ENCODE measurements around the gene FIGNL2. TPM values are rescaled to one million over a fixed set of nuclear protein-coding genes. Genes with fewer than 3 reads are reported as not detected.
A peak's percentile ranks its signal among the peaks of the same experiment; 100 is the strongest.

Gene FIGNL2
- total and polyA plus RNA-seq, 2 of the 4 experiments (the other 2 are of a cell fraction): under 0.01 to 0.12 TPM

DNA sequence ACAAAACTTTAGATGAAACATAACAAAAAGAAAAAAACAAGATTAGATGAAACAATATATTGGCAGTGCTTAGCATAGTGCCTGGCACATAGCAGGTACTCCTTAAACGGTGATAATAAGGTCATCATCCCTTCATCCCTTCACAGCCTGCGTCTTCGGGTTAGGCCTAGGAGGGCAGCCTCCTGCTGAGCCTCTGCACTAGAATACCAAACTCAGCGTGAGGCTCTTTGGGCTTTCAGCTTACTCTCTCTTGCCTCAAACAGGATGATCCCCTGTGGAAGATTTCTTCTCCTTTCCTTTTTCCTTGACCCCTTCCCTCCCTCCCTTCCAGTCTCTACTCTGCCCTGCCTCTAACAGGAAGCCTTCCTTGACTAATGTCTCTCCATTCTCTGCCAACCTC is 14.4 kb upstream of the FIGNL2 start:
- Histone ChIP-seq H2AFZ (replicated peaks; ENCODE audit: low read length, poor library complexity) (no peak overlapping the region), H3K79me1 (ENCODE audit: low read depth in 1 of 2, low read length in 2 of 2) (no peaks in the 10 kb centered on the region), H3K9ac (ENCODE audit: low read depth, low read length) (no peak overlapping the region), H3K27ac (ENCODE audit: insufficient read depth, low read length) (no peak overlapping the region), H4K8ac (ENCODE audit: low read depth in 2 of 2, low read length in 2 of 2) (no peak overlapping the region), H3K23ac (ENCODE audit: low read depth, low read length) (no peak overlapping the region), H3K4me3 (ENCODE audit: insufficient read depth, low read depth, low read length) (no peak overlapping the region), H2BK15ac (ENCODE audit: low read depth, low read length) (no peak overlapping the region), H3K56ac (ENCODE audit: extremely low read depth, insufficient read depth, low read length) (no peak overlapping the region), H3K14ac (replicated peaks; ENCODE audit: low read depth, low read length) (no peak overlapping the region), H4K5ac (ENCODE audit: low read depth, low read length) (no peak overlapping the region), H2BK5ac (ENCODE audit: low read depth, low read length, poor library complexity, severe bottlenecking) (no peak overlapping the region), H2AK5ac (ENCODE audit: low read depth, low read length) (no peak overlapping the region), H2BK20ac (ENCODE audit: low read depth, low read length) (no peak overlapping the region), H3K4me1 (ENCODE audit: control insufficient read depth, insufficient read depth, low read length) (no peaks in the 10 kb centered on the region; the same call in 1 of the 2 replicates), H2AK9ac (replicated peaks; ENCODE audit: low read depth, low read length, poor library complexity) (peak overlapping the region; percentile 31), H3K4ac (ENCODE audit: low read depth, low read length) (no peak overlapping the region), H3K4me2 (ENCODE audit: low read depth, low read length) (no peak overlapping the region), H3K18ac (ENCODE audit: low read depth, low read length) (no peak overlapping the region), H2BK120ac (ENCODE audit: low read depth, low read length) (no peak overlapping the region), H3K27me3 (ENCODE audit: control insufficient read depth, insufficient read depth, low read length) (peaks cover 38% of the 10 kb centered on the region), H4K20me1 (ENCODE audit: insufficient read depth, low read length) (no peaks in the 10 kb centered on the region), H3K9me3 (ENCODE audit: control insufficient read depth, insufficient read depth, low read length) (no peaks in the 10 kb centered on the region), H3K9me1 (ENCODE audit: insufficient read depth, low read length) (no peaks in the 10 kb centered on the region), H4K91ac (ENCODE audit: insufficient read depth, low read depth, low read length) (no peak overlapping the region), H3K36me3 (ENCODE audit: control insufficient read depth, insufficient read depth, low read length) (no peaks in the 10 kb centered on the region)
- 89% methylated on average over 3 of the region's 4 CpGs; no CpG with 5 or more reads in 1 of the 2 experiments for WGBS, 2 experiments (ENCODE audit: extremely low coverage in 2 of 2, insufficient read length in 1 of 2)
- ChIA-PET CTCF (no interaction called here), POLR2A (ENCODE audit: unreplicated experiment) (no interaction called here)
- BruUV-seq (replicated peaks): no TSS peak
- ATAC-seq (ENCODE audit: low read depth): no peak
- in situ Hi-C loops (cut with MboI; ENCODE audit: low sequenced_read_pairs): no loop called here
- dilution Hi-C loops (cut with HindIII; ENCODE audit: low sequenced_read_pairs, unreplicated experiment): loop anchor here (25.0 kb wide), 1 partner anchor 99 kb away; the partner anchor contains the start of gene ACVR1B
- DNase-seq: no peak
- no peak for TF ChIP-seq RCOR1 (IDR thresholded peaks at IDR 0.05; ENCODE audit: insufficient replicate concordance, low read length)
- no peak for TF ChIP-seq MAFK (IDR thresholded peaks at IDR 0.05; ENCODE audit: low read depth, low read length)
- no peak for TF ChIP-seq FOS (IDR thresholded peaks at IDR 0.05; ENCODE audit: low read depth, low read length)
- TF ChIP-seq ELK1 (IDR thresholded peaks at IDR 0.05; ENCODE audit: borderline replicate concordance, low read depth, low read length): no peak
- no peak for TF ChIP-seq NFE2L2 (IDR thresholded peaks at IDR 0.05; ENCODE audit: low read depth, low read length)
- intact Hi-C loops (cut with micrococcal nuclease): no loop called here

All from IMR-90 (cell line).